Measurements from ENCODE around the gene TACR1.

GRCh38 chr2:75133621-75134570, 65.4 kb downstream of the TACR1 start:
- no peak for TF ChIP-seq POLR2A (IDR thresholded peaks at IDR 0.05)
- no peak for TF ChIP-seq POLR2AphosphoS5 (IDR thresholded peaks at IDR 0.05)
- TF ChIP-seq CTCF (IDR thresholded peaks at IDR 0.05) = no peak
- no peak for TF ChIP-seq EP300 (IDR thresholded peaks at IDR 0.05)
